NB4 (cell line): ENCODE data around the gene SLC25A18.

Experiments
- CTCF ChIP-seq: IDR thresholded peaks from one replicate; pipeline ENCODE4 v1.5.1; 2012; ENCODE audit warnings: low read depth, low read length
- MAX ChIP-seq: IDR thresholded peaks from 2 replicates; pipeline ENCODE4 v1.6.1; 2011; ENCODE audit warnings: low read depth, low read length
- POLR2A ChIP-seq: IDR thresholded peaks from 2 replicates; pipeline ENCODE4 v1.6.1; 2011; ENCODE audit warnings: mild to moderate bottlenecking; ENCODE audit not compliant: insufficient read length; ENCODE audit errors: extremely low read depth

- TF ChIP-seq MAX, result no peak
- TF ChIP-seq CTCF, result no peak
- no peak for TF ChIP-seq POLR2A
Measured at GRCh38 chr22:17607891-17608521, 44.7 kb downstream of the SLC25A18 start.
